Karpas-422 (cell line): Measurements from ENCODE around the gene RPS6KA4. TPM values are rescaled to one million over a fixed set of nuclear protein-coding genes. Genes with fewer than 3 reads are reported as not detected.

Source experiments
- DNase-seq: peaks from one replicate; pipeline ENCODE4 v3.0.0-alpha.2; 2015
- H2AFZ ChIP-seq: fragments of 200-600 bp; sonication (generic); 2 replicates; pipeline ENCODE4 v1.6.1; 2014; ENCODE audit warnings: antibody characterized with exemption, low read length, mixed read lengths
- H3K27ac ChIP-seq: fragments of 200-600 bp; sonication (generic); 2 replicates; pipeline ENCODE4 v1.5.1; 2014; ENCODE audit warnings: mild to moderate bottlenecking, low read length, moderate library complexity
- H3K27me3 ChIP-seq: fragments of 200-600 bp; sonication (generic); 2 replicates; pipeline ENCODE4 v1.6.1; 2014; ENCODE audit warnings: low read length, mixed read lengths
- H3K36me3 ChIP-seq: fragments of 200-600 bp; sonication (generic); 2 replicates; pipeline ENCODE4 v1.6.1; 2014; ENCODE audit warnings: low read length, mixed read lengths; ENCODE audit not compliant: insufficient read depth
- H3K4me1 ChIP-seq: fragments of 200-600 bp; sonication (generic); 2 replicates; pipeline ENCODE4 v1.6.1; 2014; ENCODE audit warnings: mild to moderate bottlenecking, low read length, mixed read lengths
- H3K4me2 ChIP-seq: fragments of 200-600 bp; sonication (generic); 2 replicates; pipeline ENCODE4 v1.6.1; 2014; ENCODE audit warnings: low read length, low read depth, mild to moderate bottlenecking; ENCODE audit not compliant: poor library complexity, severe bottlenecking
- H3K4me3 ChIP-seq: fragments of 200-600 bp; sonication (generic); 2 replicates; pipeline ENCODE4 v1.5.1; 2014; ENCODE audit warnings: mild to moderate bottlenecking, antibody characterized with exemption, low read length, mixed read lengths
- H3K79me2 ChIP-seq: fragments of 200-600 bp; sonication (generic); 2 replicates; pipeline ENCODE4 v1.6.1; 2014; ENCODE audit warnings: mild to moderate bottlenecking, low read length, mixed read lengths
- H3K9ac ChIP-seq: fragments of 200-600 bp; sonication (generic); 2 replicates; pipeline ENCODE4 v1.6.0; 2014; ENCODE audit warnings: low read length
- H3K9me2 ChIP-seq: fragments of 200-600 bp; sonication (generic), shearing (Covaris generic); replicated peaks from 2 replicates; pipeline ENCODE4 v1.6.0; 2014; ENCODE audit warnings: mild to moderate bottlenecking, low read length, moderate library complexity; ENCODE audit not compliant: insufficient read depth
- H3K9me3 ChIP-seq: fragments of 300-700, 200-600 bp; sonication (generic); 2 replicates; pipeline ENCODE4 v1.6.1; 2014; ENCODE audit warnings: low read length, mixed read lengths
- H4K20me1 ChIP-seq: fragments of 200-600 bp; sonication (generic); 2 replicates; pipeline ENCODE4 v1.6.1; 2014; ENCODE audit warnings: mild to moderate bottlenecking, antibody characterized with exemption, low read length, low read depth; ENCODE audit not compliant: insufficient read depth
- total RNA-seq: library from RNA; depleted of rRNA; stranded (reverse); fragments of >200 nt; shearing (Covaris generic); gene quantifications from 2 replicates; pipeline ENCODE4 v1.2.3, GENCODE V29; 2014; ENCODE audit warnings: low replicate concordance

Gene RPS6KA4
- total RNA-seq, 1 experiment from 2014 or later, result 17.1 TPM

- Histone ChIP-seq H3K36me3 (peaks cover 13% of the 10 kb centered on the region), H3K9me2 (no peaks in the 10 kb centered on the region), H4K20me1 (peaks cover 23% of the 10 kb centered on the region; the same call in 1 of the 2 replicates), H2AFZ (no peak overlapping the region), H3K9ac (no peak overlapping the region; the same call in 1 of the 2 replicates), H3K27ac (no peak overlapping the region), H3K4me2 (peak overlapping the region; percentile 90), H3K9me3 (no peaks in the 10 kb centered on the region), H3K27me3 (no peaks in the 10 kb centered on the region), H3K79me2 (peaks cover 34% of the 10 kb centered on the region), H3K4me1 (peaks cover 42% of the 10 kb centered on the region), H3K4me3 (no peak overlapping the region)
- DNase-seq, result no peak
These were observed 17.5 kb upstream of the RPS6KA4 start for GRCh38 chr11:64341429-64341828.

DNA sequence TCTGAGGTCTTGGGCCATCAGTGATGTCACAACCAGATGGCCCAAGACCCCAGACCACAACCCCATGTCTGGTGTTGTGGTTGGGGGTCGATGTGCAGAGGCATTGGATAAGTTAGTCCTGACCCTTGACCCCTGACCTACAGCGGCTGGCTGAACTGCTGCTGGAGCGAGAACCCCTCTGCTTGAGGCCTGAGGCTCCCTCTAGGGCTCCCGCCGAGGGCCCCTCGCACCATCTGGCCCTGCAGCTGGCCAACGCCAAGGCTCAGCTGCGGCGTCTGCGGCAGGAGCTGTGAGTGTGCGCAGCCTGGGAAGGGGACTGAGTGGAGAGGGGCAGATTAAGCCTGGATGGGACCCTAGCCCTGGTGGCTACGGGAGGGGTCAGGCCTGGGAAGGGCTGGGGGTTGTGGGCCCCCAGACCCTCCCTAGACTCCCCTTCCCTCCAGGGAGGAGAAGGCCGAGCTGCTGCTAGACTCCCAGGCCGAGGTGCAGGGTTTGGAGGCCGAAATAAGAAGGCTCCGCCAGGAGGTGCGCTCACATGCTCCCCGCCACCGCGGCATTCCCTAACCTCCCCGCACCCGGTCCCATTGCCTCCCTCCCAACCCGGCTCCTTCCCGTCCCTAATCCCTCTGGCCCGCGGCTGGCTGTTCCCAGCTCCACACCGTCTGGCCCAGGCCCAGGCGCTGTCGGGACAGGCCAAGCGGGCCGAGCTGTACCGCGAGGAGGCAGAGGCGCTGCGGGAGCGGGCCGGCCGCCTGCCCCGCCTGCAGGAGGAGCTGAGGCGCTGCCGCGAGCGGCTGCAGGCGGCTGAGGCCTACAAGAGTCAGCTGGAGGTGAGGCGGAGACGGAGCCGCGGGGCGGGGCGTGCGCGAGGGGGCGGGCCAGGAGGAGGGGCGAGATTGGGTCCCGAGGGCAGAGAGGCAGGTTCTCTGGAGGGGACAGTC lies 16.8 kb upstream of the RPS6KA4 start:
- H3K9ac ChIP-seq, result peak overlapping the region; percentile 47

DNA sequence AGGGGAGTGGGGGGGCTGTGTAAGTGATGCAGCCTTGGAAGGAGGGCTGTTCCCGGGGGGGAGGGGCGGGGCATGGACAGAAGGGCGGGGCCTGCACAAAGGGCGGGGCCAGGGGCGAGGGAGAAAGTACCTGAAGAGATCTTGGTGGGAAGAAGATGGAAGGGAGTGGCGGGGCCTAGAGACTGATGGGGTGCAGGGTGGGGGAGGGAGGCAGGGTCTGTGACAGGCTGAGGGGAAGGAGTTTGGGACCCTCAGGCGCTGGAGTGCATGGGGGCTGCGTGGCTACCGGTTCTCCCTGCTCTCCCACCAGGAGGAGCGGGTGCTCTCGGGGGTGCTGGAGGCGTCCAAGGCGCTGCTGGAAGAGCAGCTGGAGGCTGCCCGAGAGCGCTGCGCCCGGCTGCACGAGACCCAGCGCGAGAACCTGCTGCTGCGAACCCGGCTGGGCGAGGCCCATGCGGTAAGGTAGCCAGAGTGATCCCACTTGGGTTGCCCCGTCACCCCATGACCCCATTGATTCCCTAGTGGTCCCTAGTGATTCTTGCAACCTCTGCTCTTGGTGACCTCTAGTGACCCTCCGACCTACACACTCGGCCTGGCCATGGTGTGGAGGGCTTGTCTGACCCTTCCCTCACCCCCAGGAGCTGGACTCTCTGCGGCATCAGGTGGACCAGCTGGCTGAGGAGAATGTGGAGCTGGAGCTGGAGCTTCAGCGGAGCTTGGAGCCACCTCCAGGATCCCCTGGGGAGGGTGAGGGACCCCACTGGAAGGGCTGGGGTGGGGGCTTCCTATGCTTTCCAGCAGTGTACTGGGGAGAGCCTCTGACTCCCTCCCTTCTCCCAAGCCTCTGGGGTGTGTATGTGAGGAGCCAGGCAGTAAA lies 15.9 kb upstream of the RPS6KA4 start:
- Histone ChIP-seq H3K4me2 (no peak overlapping the region), H3K4me1 (peaks cover 30% of the 10 kb centered on the region), H3K9ac (no peak overlapping the region), H3K9me3 (no peaks in the 10 kb centered on the region), H3K27me3 (no peaks in the 10 kb centered on the region), H3K4me3 (no peak overlapping the region), H3K79me2 (peaks cover 26% of the 10 kb centered on the region), H4K20me1 (peaks cover 23% of the 10 kb centered on the region; the same call in 1 of the 2 replicates), H2AFZ (no peak overlapping the region), H3K9me2 (no peaks in the 10 kb centered on the region), H3K36me3 (peaks cover 5% of the 10 kb centered on the region), H3K27ac (no peak overlapping the region)
- no peak for DNase-seq

More for the DNA sequence above, 16.8 kb upstream of the RPS6KA4 start:
- Histone ChIP-seq H3K27ac (no peak overlapping the region), H4K20me1 (peaks cover 23% of the 10 kb centered on the region; the same call in 1 of the 2 replicates), H3K36me3 (peaks cover 13% of the 10 kb centered on the region), H3K4me1 (peaks cover 36% of the 10 kb centered on the region), H3K4me2 (peak overlapping the region; percentile 90), H3K27me3 (no peaks in the 10 kb centered on the region), H3K4me3 (peak overlapping the region; percentile 26; the same call in 1 of the 2 replicates), H3K9me2 (no peaks in the 10 kb centered on the region), H3K9me3 (no peaks in the 10 kb centered on the region), H2AFZ (no peak overlapping the region), H3K79me2 (peaks cover 34% of the 10 kb centered on the region)
- DNase-seq, result peak; percentile 97

GRCh38 chr11:64343767-64344559 lies 15.0 kb upstream of the RPS6KA4 start:
- Histone ChIP-seq H3K36me3 (peaks cover 2% of the 10 kb centered on the region), H3K27ac (no peak overlapping the region), H3K4me1 (peaks cover 26% of the 10 kb centered on the region), H4K20me1 (peaks cover 23% of the 10 kb centered on the region; the same call in 1 of the 2 replicates), H3K27me3 (no peaks in the 10 kb centered on the region), H2AFZ (no peak overlapping the region), H3K4me2 (no peak overlapping the region), H3K9ac (no peak overlapping the region), H3K4me3 (no peak overlapping the region), H3K9me2 (no peaks in the 10 kb centered on the region), H3K9me3 (no peaks in the 10 kb centered on the region), H3K79me2 (peaks cover 18% of the 10 kb centered on the region)
- DNase-seq, result no peak

DNA sequence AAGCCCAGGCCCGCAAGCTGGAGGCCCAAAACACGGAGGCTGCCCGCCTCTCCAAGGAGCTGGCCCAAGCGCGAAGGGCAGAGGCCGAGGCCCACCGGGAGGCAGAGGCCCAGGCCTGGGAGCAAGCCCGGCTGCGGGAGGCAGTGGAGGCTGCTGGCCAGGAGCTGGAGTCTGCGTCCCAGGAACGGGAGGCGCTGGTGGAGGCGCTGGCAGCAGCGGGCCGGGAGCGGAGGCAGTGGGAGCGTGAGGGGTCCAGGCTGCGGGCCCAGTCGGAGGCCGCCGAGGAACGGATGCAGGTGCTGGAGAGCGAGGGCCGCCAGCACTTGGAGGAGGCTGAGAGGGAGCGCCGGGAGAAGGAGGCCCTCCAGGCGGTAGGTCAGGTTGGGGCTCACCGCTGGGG lies 14.2 kb upstream of the RPS6KA4 start:
- H3K9me3 ChIP-seq, result no peaks in the 10 kb centered on the region
- peaks cover 18% of the 10 kb centered on the region for H3K4me1 ChIP-seq
- H3K4me3 ChIP-seq, result no peak overlapping the region
- H3K79me2 ChIP-seq, result peaks cover 9% of the 10 kb centered on the region
- H3K27me3 ChIP-seq, result no peaks in the 10 kb centered on the region
- DNase-seq, result no peak
- no peaks in the 10 kb centered on the region for H3K9me2 ChIP-seq
- peaks cover 23% of the 10 kb centered on the region; the same call in 1 of the 2 replicates for H4K20me1 ChIP-seq
- H3K27ac ChIP-seq, result no peak overlapping the region
- H3K36me3 ChIP-seq, result peaks cover 2% of the 10 kb centered on the region
- no peak overlapping the region for H2AFZ ChIP-seq
- H3K9ac ChIP-seq, result no peak overlapping the region
- H3K4me2 ChIP-seq, result no peak overlapping the region

- no peak for DNase-seq
- H3K36me3 ChIP-seq, result peaks cover 2% of the 10 kb centered on the region
- H3K4me3 ChIP-seq, result no peak overlapping the region
- H3K4me1 ChIP-seq, result peaks cover 1% of the 10 kb centered on the region
- no peak overlapping the region for H3K9ac ChIP-seq
- H3K27ac ChIP-seq, result no peak overlapping the region
- no peak overlapping the region for H2AFZ ChIP-seq
- H4K20me1 ChIP-seq, result peaks cover 8% of the 10 kb centered on the region; the same call in 1 of the 2 replicates
- H3K27me3 ChIP-seq, result no peaks in the 10 kb centered on the region
- no peak overlapping the region for H3K4me2 ChIP-seq
- H3K9me3 ChIP-seq, result no peaks in the 10 kb centered on the region
- peaks cover 4% of the 10 kb centered on the region; the same call in 1 of the 2 replicates for H3K79me2 ChIP-seq
- H3K9me2 ChIP-seq, result no peaks in the 10 kb centered on the region
These were observed 11.6 kb upstream of the RPS6KA4 start for GRCh38 chr11:64347193-64347867.

GRCh38 chr11:64348383-64349024 lies 10.5 kb upstream of the RPS6KA4 start:
- Histone ChIP-seq H3K9ac (no peak overlapping the region), H4K20me1 (peaks cover 1% of the 10 kb centered on the region; the same call in 1 of the 2 replicates), H3K27ac (no peak overlapping the region), H3K4me3 (no peak overlapping the region), H3K79me2 (no peaks in the 10 kb centered on the region), H3K27me3 (no peaks in the 10 kb centered on the region), H2AFZ (no peak overlapping the region), H3K4me2 (no peak overlapping the region), H3K9me2 (no peaks in the 10 kb centered on the region), H3K4me1 (no peaks in the 10 kb centered on the region), H3K9me3 (no peaks in the 10 kb centered on the region), H3K36me3 (peaks cover 2% of the 10 kb centered on the region; the same call in 1 of the 2 replicates)
- DNase-seq, result no peak
